DND-41 (cell line): Measurements from ENCODE around the gene SLC12A4.
"Not testable (repeated sequence)": the region's sequence is repeated elsewhere in the genome, so short reads cannot be mapped to it uniquely, and the experiment has no call there.

ENCODE experiments used
- EZH2 ChIP-seq: IDR thresholded peaks from 3 replicates; pipeline ENCODE4 v1.6.1; 2012; ENCODE audit warnings: borderline replicate concordance, low read depth, mild to moderate bottlenecking, moderate library complexity, low read length, inconsistent platforms; ENCODE audit not compliant: severe bottlenecking
- TF ChIP-seq, protein P1 (sequence below): IDR thresholded peaks from 2 replicates; pipeline ENCODE4 v1.5.1; 2012; ENCODE audit warnings: borderline replicate concordance, low read length, moderate library complexity, mild to moderate bottlenecking; ENCODE audit not compliant: poor library complexity, severe bottlenecking; ENCODE audit errors: extremely low read depth

DNA sequence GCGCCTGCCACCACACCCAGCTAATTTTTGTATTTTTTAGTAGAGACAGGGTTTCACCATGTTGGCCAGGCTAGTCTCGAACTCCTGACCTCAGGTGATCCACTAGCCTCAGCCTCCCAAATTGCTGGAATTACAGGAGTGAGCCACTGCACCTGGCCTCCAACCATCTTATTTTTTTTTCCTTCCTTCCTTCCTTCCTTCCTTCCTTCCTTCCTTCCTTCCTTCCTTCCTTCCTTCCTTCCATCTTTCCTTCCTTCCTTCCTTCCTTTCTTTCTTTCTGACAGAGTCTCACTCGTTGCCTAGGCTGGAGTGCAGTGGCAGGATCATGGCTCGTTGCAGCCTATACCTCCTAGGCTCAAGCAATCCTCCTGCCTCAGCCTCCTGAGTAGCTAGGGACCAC is 41.4 kb upstream of the SLC12A4 start:
- not testable (repeated sequence) for TF ChIP-seq EZH2
- TF ChIP-seq, protein P1, sequence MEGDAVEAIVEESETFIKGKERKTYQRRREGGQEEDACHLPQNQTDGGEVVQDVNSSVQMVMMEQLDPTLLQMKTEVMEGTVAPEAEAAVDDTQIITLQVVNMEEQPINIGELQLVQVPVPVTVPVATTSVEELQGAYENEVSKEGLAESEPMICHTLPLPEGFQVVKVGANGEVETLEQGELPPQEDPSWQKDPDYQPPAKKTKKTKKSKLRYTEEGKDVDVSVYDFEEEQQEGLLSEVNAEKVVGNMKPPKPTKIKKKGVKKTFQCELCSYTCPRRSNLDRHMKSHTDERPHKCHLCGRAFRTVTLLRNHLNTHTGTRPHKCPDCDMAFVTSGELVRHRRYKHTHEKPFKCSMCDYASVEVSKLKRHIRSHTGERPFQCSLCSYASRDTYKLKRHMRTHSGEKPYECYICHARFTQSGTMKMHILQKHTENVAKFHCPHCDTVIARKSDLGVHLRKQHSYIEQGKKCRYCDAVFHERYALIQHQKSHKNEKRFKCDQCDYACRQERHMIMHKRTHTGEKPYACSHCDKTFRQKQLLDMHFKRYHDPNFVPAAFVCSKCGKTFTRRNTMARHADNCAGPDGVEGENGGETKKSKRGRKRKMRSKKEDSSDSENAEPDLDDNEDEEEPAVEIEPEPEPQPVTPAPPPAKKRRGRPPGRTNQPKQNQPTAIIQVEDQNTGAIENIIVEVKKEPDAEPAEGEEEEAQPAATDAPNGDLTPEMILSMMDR: not testable (repeated sequence)
